Measurements from ENCODE around the gene AMZ1.

GRCh38 chr7:2638224-2638991 is 49.6 kb upstream of the AMZ1 start:
- TF ChIP-seq CTCF (IDR thresholded peaks at IDR 0.05), result no peak
- no peak for TF ChIP-seq POLR2A (IDR thresholded peaks at IDR 0.05)
